GM21723 (cell line): ENCODE measurements around the gene SNX3.
A peak's percentile ranks its signal among the peaks of the same experiment; 100 is the strongest.
"Not testable (repeated sequence)": the region's sequence is repeated elsewhere in the genome, so short reads cannot be mapped to it uniquely, and the experiment has no call there.

ENCODE experiments used
- ATAC-seq: cut with Tn5 transposase; IDR thresholded peaks from one replicate; pipeline ENCODE4 v1.9.1; 2021; ENCODE audit warnings: mild to moderate bottlenecking, moderate library complexity; ENCODE audit not compliant: unreplicated experiment

Gene SNX3

GRCh38 chr6:108260809-108261569 is at the start of gene SNX3:
Gene SNX3 (minus strand): TSS chr6:108261040. CDS start chr6:108260921, 119 bp downstream.
- ATAC-seq, result peak; percentile 86

- ATAC-seq, result no peak
Observed at GRCh38 chr6:108309844-108310243, 49.0 kb upstream of the SNX3 start.

GRCh38 chr6:108308641-108309040 is 47.8 kb upstream of the SNX3 start:
- ATAC-seq, result not testable (repeated sequence)

- ATAC-seq, result no peak
Observed at GRCh38 chr6:108304646-108305045, 43.8 kb upstream of the SNX3 start.

- no peak for ATAC-seq
Observed at GRCh38 chr6:108302386-108302785, 41.5 kb upstream of the SNX3 start.

- ATAC-seq, result no peak
Observed at GRCh38 chr6:108295676-108296075, 34.8 kb upstream of the SNX3 start.

- ATAC-seq, result peak; percentile 90
Observed at GRCh38 chr6:108294727-108295625, 34.1 kb upstream of the SNX3 start, which contains the start of gene AFG1L. Gene AFG1L (plus strand): TSS chr6:108295054. CDS start chr6:108295080, 26 bp downstream.

GRCh38 chr6:108294297-108294726 is 33.5 kb upstream of the SNX3 start:
- peak; percentile 29 for ATAC-seq

- no peak for ATAC-seq
Observed at GRCh38 chr6:108293527-108294296, 32.9 kb upstream of the SNX3 start.

- ATAC-seq, result not testable (repeated sequence)
Observed at GRCh38 chr6:108292561-108292960, 31.7 kb upstream of the SNX3 start.

- ATAC-seq, result no peak
Observed at GRCh38 chr6:108291091-108291490, 30.3 kb upstream of the SNX3 start.

GRCh38 chr6:108288742-108289141 is 27.9 kb upstream of the SNX3 start:
- no peak for ATAC-seq

- ATAC-seq, result no peak
Observed at GRCh38 chr6:108287373-108287772, 26.5 kb upstream of the SNX3 start.

GRCh38 chr6:108286366-108286765 is 25.5 kb upstream of the SNX3 start:
- no peak for ATAC-seq

- no peak for ATAC-seq
Observed at GRCh38 chr6:108285381-108285780, 24.5 kb upstream of the SNX3 start.

- no peak for ATAC-seq
Observed at GRCh38 chr6:108277831-108278230, 17.0 kb upstream of the SNX3 start.

GRCh38 chr6:108277295-108277694 is 16.5 kb upstream of the SNX3 start:
- no peak for ATAC-seq

GRCh38 chr6:108275976-108276375 is 15.1 kb upstream of the SNX3 start:
- ATAC-seq, result no peak

GRCh38 chr6:108274546-108274945 is 13.7 kb upstream of the SNX3 start:
- ATAC-seq, result no peak

- ATAC-seq, result not testable (repeated sequence)
Observed at GRCh38 chr6:108269955-108270354, 9.1 kb upstream of the SNX3 start.

- ATAC-seq, result no peak
Observed at GRCh38 chr6:108268845-108269244, 8.0 kb upstream of the SNX3 start.
